ENCODE results near the gene DDX51. TPM values are rescaled to one million over a fixed set of nuclear protein-coding genes. Genes with fewer than 3 reads are reported as not detected.

DDX51 gene
- total RNA-seq, 1 experiment from 2014 or later, result 16.2 TPM

DNA sequence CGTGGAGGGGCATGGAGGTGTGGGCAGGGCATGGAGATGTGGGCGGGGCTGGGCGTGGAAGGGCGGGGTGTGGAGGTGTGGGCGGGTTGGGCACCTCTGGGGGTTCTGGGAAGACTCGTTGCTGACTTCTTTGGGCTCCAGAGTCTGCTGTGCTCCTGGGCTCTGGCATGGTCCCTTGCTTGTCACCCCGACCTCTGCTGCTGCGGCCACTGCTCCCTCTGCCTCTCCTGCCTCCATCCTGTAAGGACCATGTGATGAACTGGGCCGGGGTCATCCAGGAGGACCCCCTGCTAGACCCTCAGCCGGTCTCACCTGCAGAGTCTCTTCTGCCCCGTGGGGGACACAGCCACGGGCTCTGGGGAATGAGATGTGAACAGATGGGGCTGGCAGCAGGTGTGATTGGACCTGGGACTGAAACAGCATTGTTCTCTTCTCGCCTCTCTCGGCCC lies 15.5 kb upstream of the DDX51 start:
- Histone ChIP-seq H3K9me2 (ENCODE audit: insufficient read depth) (no peaks in the 10 kb centered on the region), H3K4me3 (no peak overlapping the region), H3F3A (ENCODE audit: insufficient read depth, low read depth) (peaks cover 31% of the 10 kb centered on the region), H3K27ac (no peak overlapping the region), H3K36me3 (ENCODE audit: low read depth) (peaks cover 18% of the 10 kb centered on the region), H3K27me3 (ENCODE audit: insufficient read depth, low read depth) (no peaks in the 10 kb centered on the region), H3K4me1 (replicated peaks; ENCODE audit: insufficient read depth) (no peaks in the 10 kb centered on the region), H3K4me2 (no peak overlapping the region), H4K20me1 (ENCODE audit: insufficient read depth) (no peaks in the 10 kb centered on the region; the same call in 1 of the 2 replicates), H3K79me2 (ENCODE audit: low read depth) (no peaks in the 10 kb centered on the region), H3K9me3 (ENCODE audit: insufficient read depth, low read depth) (no peaks in the 10 kb centered on the region), H2AFZ (no peak overlapping the region)
- no peak for DNase-seq
- no peak for TF ChIP-seq EZH2 (IDR thresholded peaks at IDR 0.05; ENCODE audit: low read depth)
- TF ChIP-seq, protein P1, sequence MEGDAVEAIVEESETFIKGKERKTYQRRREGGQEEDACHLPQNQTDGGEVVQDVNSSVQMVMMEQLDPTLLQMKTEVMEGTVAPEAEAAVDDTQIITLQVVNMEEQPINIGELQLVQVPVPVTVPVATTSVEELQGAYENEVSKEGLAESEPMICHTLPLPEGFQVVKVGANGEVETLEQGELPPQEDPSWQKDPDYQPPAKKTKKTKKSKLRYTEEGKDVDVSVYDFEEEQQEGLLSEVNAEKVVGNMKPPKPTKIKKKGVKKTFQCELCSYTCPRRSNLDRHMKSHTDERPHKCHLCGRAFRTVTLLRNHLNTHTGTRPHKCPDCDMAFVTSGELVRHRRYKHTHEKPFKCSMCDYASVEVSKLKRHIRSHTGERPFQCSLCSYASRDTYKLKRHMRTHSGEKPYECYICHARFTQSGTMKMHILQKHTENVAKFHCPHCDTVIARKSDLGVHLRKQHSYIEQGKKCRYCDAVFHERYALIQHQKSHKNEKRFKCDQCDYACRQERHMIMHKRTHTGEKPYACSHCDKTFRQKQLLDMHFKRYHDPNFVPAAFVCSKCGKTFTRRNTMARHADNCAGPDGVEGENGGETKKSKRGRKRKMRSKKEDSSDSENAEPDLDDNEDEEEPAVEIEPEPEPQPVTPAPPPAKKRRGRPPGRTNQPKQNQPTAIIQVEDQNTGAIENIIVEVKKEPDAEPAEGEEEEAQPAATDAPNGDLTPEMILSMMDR (conservative IDR thresholded peaks at IDR 0.05), result no peak
- intact Hi-C loops (cut with micrococcal nuclease; ENCODE audit: unreplicated experiment), result loop anchor here (10.0 kb wide), 1 partner anchor 455 kb away; the partner anchor contains the start of genes LRCOL1 and P2RX2
- no TSS peak for BruUV-seq (replicated peaks)
- POLR2A ChIA-PET (ENCODE audit: unreplicated experiment), result no interaction called here
- CTCF ChIA-PET, result no interaction called here

DNA sequence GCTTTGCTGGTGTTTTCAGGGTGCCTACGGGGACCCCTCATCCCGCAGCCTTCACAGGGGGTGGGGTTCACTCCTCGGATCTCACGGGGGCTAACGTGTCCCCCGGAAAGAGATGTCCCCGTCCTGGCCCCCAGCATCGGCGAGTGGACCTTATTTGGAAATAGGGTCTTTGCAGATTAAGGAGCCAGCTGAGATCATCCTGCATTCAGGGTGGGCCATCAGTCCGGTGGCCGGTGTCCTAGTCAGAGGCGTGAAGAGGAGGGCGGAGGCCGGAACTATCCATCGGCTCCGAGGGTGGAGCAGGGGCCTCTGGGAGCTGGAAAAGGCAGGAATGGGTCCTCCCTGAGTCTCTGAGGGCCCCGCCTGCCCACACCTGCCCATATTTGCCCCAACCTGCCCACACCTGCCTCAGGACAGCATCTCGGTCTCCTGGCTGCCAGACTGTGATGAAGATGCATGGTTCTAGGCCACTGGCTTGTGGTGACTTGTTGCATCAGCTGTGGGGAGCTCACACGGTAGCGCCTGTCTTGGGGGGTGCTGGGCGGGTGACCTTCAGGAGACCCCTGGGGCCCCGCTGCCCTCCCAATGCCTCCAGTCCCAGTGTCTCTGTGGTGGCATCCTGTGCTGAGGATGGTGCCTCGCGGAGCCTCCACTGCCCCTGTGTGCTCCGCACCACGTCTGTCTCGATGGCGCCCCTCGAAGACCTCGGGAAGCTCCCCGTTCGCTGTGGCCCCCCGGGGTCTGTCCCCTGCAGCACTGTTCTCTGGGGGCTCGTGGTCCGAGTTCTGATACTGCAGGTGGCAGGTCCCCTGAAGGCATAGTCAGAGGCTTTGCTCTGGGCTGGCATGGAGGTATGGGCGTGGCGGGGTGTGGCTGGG lies 14.8 kb upstream of the DDX51 start:
- Histone ChIP-seq H3K27me3 (ENCODE audit: insufficient read depth, low read depth) (no peaks in the 10 kb centered on the region), H3K4me2 (no peak overlapping the region), H3K36me3 (ENCODE audit: low read depth) (peaks cover 18% of the 10 kb centered on the region), H3K9me2 (ENCODE audit: insufficient read depth) (no peaks in the 10 kb centered on the region), H3K4me3 (no peak overlapping the region), H3K27ac (no peak overlapping the region), H2AFZ (no peak overlapping the region), H3K9me3 (ENCODE audit: insufficient read depth, low read depth) (no peaks in the 10 kb centered on the region), H4K20me1 (ENCODE audit: insufficient read depth) (no peaks in the 10 kb centered on the region; the same call in 1 of the 2 replicates), H3F3A (ENCODE audit: insufficient read depth, low read depth) (peaks cover 26% of the 10 kb centered on the region), H3K4me1 (replicated peaks; ENCODE audit: insufficient read depth) (no peaks in the 10 kb centered on the region), H3K79me2 (ENCODE audit: low read depth) (no peaks in the 10 kb centered on the region)
- ChIA-PET CTCF (no interaction called here), POLR2A (ENCODE audit: unreplicated experiment) (no interaction called here)
- TF ChIP-seq EZH2 (IDR thresholded peaks at IDR 0.05; ENCODE audit: low read depth), result no peak
- TF ChIP-seq, protein P1 (conservative IDR thresholded peaks at IDR 0.05), result no peak
- no peak for DNase-seq
- intact Hi-C loops (cut with micrococcal nuclease; ENCODE audit: unreplicated experiment), result loop anchor here (10.0 kb wide), 1 partner anchor 456 kb away; the partner anchor contains the start of genes LRCOL1 and P2RX2
- no TSS peak for BruUV-seq (replicated peaks)

DNA sequence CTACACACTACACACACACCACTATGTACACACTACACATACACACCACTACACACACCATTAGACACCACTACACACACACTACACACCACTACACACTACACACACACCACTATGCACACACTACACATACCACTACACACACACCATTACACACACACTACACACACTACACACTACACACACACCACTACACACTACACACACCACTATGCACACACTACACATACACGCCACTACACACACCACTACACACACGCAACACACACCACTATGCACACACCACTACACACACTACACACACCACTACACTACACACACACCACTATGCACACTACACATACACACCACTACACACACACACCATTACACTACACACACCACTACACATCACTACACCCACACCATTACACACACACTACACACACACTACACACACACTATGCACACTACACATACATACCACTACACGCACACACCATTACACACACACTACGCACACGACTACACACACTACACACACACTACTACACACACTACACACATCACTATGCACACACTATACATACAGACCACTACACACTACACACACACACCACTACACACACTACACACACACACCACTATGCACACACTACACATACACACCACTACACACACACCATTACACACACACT lies 13.8 kb upstream of the DDX51 start:
- TF ChIP-seq, protein P1 (conservative IDR thresholded peaks at IDR 0.05), result no peak
- TF ChIP-seq EZH2 (IDR thresholded peaks at IDR 0.05; ENCODE audit: low read depth), result no peak
- CTCF ChIA-PET, result no interaction called here
- H3K36me3 ChIP-seq (ENCODE audit: low read depth), result peaks cover 18% of the 10 kb centered on the region
- H3K9me3 ChIP-seq (ENCODE audit: insufficient read depth, low read depth), result no peaks in the 10 kb centered on the region
- POLR2A ChIA-PET (ENCODE audit: unreplicated experiment), result no interaction called here
- H3K79me2 ChIP-seq (ENCODE audit: low read depth), result no peaks in the 10 kb centered on the region
- intact Hi-C loops (cut with micrococcal nuclease; ENCODE audit: unreplicated experiment), result loop anchor here (10.0 kb wide), 1 partner anchor 457 kb away; the partner anchor contains the start of genes LRCOL1 and P2RX2
- H4K20me1 ChIP-seq (ENCODE audit: insufficient read depth), result 0 out of 2 replicates have a peak, but pooled peaks cover 8% of the 10 kb centered on the region
- BruUV-seq (replicated peaks), result no TSS peak
- H2AFZ ChIP-seq, result no peak overlapping the region
- no peak for DNase-seq
- H3K27ac ChIP-seq, result no peak overlapping the region
- H3K4me2 ChIP-seq, result no peak overlapping the region
- no peaks in the 10 kb centered on the region for H3K9me2 ChIP-seq (ENCODE audit: insufficient read depth)
- no peaks in the 10 kb centered on the region for H3K4me1 ChIP-seq (replicated peaks; ENCODE audit: insufficient read depth)
- H3K4me3 ChIP-seq, result no peak overlapping the region
- no peaks in the 10 kb centered on the region for H3K27me3 ChIP-seq (ENCODE audit: insufficient read depth, low read depth)
- H3F3A ChIP-seq (ENCODE audit: insufficient read depth, low read depth), result peaks cover 26% of the 10 kb centered on the region

All from PC-9 (cell line).